ENCODE data around the gene SFPQ.

GRCh38 chr1:35173491-35173890, 19.5 kb downstream of the SFPQ start:
- TF ChIP-seq CTCF (IDR thresholded peaks at IDR 0.05; ENCODE audit: low read length) (no peak), EZH2 (optimal IDR thresholded peaks at IDR 0.05; ENCODE audit: low read depth, low read length) (no peak), EZH2phosphoT487 (IDR thresholded peaks at IDR 0.05; ENCODE audit: low read length) (no peak)
